GM13977 (cell line): ENCODE results near the gene C1QTNF7.

Source experiments
- DNase-seq: peaks from one replicate; pipeline ENCODE4 v3.0.0; 2012; ENCODE audit warnings: low spot score
- in situ Hi-C: fragments of 300-500 bp; cut with MboI; formaldehyde crosslinking; loops from one replicate; pipeline ENCODE4 v1.12.0; 2022; ENCODE audit warnings: low sequenced_read_pairs, low pct_unique_long_range_greater_than_20kb, mixed read lengths, inconsistent platforms; ENCODE audit not compliant: unreplicated experiment
- TF ChIP-seq, protein P1 (sequence below): IDR thresholded peaks from 2 replicates; pipeline ENCODE4 v1.5.1; 2012; ENCODE audit warnings: mild to moderate bottlenecking, control low read depth; ENCODE audit not compliant: insufficient read depth; ENCODE audit errors: extremely low read depth, missing control alignments

Gene C1QTNF7

GRCh38 chr4:15495621-15496020 lies 67.8 kb downstream of the C1QTNF7 start:
- TF ChIP-seq, protein P1, sequence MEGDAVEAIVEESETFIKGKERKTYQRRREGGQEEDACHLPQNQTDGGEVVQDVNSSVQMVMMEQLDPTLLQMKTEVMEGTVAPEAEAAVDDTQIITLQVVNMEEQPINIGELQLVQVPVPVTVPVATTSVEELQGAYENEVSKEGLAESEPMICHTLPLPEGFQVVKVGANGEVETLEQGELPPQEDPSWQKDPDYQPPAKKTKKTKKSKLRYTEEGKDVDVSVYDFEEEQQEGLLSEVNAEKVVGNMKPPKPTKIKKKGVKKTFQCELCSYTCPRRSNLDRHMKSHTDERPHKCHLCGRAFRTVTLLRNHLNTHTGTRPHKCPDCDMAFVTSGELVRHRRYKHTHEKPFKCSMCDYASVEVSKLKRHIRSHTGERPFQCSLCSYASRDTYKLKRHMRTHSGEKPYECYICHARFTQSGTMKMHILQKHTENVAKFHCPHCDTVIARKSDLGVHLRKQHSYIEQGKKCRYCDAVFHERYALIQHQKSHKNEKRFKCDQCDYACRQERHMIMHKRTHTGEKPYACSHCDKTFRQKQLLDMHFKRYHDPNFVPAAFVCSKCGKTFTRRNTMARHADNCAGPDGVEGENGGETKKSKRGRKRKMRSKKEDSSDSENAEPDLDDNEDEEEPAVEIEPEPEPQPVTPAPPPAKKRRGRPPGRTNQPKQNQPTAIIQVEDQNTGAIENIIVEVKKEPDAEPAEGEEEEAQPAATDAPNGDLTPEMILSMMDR, result no peak
- in situ Hi-C loops, result no loop called here

More at GRCh38 chr4:15495621-15496020, 67.8 kb downstream of the C1QTNF7 start:
- DNase-seq, result no peak
